Bronchial epithelial cell (primary cell): ENCODE measurements around the gene LMCD1. TPM values are rescaled to one million over a fixed set of nuclear protein-coding genes. Genes with fewer than 3 reads are reported as not detected.

Source experiments
- DNase-seq: peaks from one replicate; pipeline ENCODE4 v3.0.0-alpha.2; 2010; ENCODE audit warnings: low read depth
- FAIRE-seq: peaks from 2 replicates; lab custom pipeline; 2011; peaks lifted over from hg19 to GRCh38; lab: Jason Lieb, UNC
- H3K27me3 ChIP-seq: 2 replicates; pipeline ENCODE4 v1.5.1; 2011; ENCODE audit warnings: low read length; ENCODE audit not compliant: control insufficient read depth, insufficient read depth
- H3K36me3 ChIP-seq: 2 replicates; pipeline ENCODE4 v1.5.1; 2011; ENCODE audit warnings: low read length; ENCODE audit not compliant: control insufficient read depth, insufficient read depth
- H3K4me3 ChIP-seq: 2 replicates; pipeline ENCODE4 v1.5.1; 2011; ENCODE audit warnings: mild to moderate bottlenecking, low read depth, low read length, control low read depth
- CTCF ChIP-seq: IDR thresholded peaks from 2 replicates; pipeline ENCODE4 v1.5.1; 2011; ENCODE audit warnings: mild to moderate bottlenecking, moderate library complexity, low read length, control low read depth, inconsistent platforms; ENCODE audit not compliant: insufficient read depth, severe bottlenecking
- total RNA-seq: library from RNA; depleted of rRNA; stranded (reverse); fragments of >200 nt; gene quantifications from 2 replicates; pipeline ENCODE4 v1.2.1, GENCODE V29; 2014

Gene LMCD1
- total RNA-seq, 1 donor from 2014 or later = 2.6 TPM

- no peak for FAIRE-seq
- H3K4me3 ChIP-seq = no peak overlapping the region
- H3K27me3 ChIP-seq = no peaks in the 10 kb centered on the region
- no peaks in the 10 kb centered on the region for H3K36me3 ChIP-seq
- DNase-seq = peak; percentile 34
- no peak for TF ChIP-seq CTCF
Measured at GRCh38 chr3:8589880-8590556, 88.4 kb downstream of the LMCD1 start.

- FAIRE-seq (no peak), DNase-seq (no peak)
- H3K36me3 ChIP-seq = no peaks in the 10 kb centered on the region
- H3K27me3 ChIP-seq = no peaks in the 10 kb centered on the region
- TF ChIP-seq CTCF = no peak
- H3K4me3 ChIP-seq = no peak overlapping the region
Measured at GRCh38 chr3:8593021-8593827, 91.6 kb downstream of the LMCD1 start.

- H3K4me3 ChIP-seq = no peak overlapping the region
- TF ChIP-seq CTCF = no peak
- H3K36me3 ChIP-seq = no peaks in the 10 kb centered on the region
- H3K27me3 ChIP-seq = no peaks in the 10 kb centered on the region
- no peak for DNase-seq
- FAIRE-seq = no peak
Measured at GRCh38 chr3:8595252-8595651, 93.6 kb downstream of the LMCD1 start.

GRCh38 chr3:8595695-8596115 is 94.1 kb downstream of the LMCD1 start:
- no peak for DNase-seq
- no peak overlapping the region for H3K4me3 ChIP-seq
- H3K36me3 ChIP-seq = no peaks in the 10 kb centered on the region
- FAIRE-seq = no peak
- no peak for TF ChIP-seq CTCF
- H3K27me3 ChIP-seq = no peaks in the 10 kb centered on the region

- TF ChIP-seq CTCF = no peak
- no peaks in the 10 kb centered on the region for H3K36me3 ChIP-seq
- no peaks in the 10 kb centered on the region for H3K27me3 ChIP-seq
- H3K4me3 ChIP-seq = no peak overlapping the region
- FAIRE-seq (no peak), DNase-seq (peak; percentile 88)
Measured at GRCh38 chr3:8596321-8597218, 94.9 kb downstream of the LMCD1 start.
